ENCODE results near the gene BACE1. TPM values are rescaled to one million over a fixed set of nuclear protein-coding genes. Genes with fewer than 3 reads are reported as not detected.

Gene BACE1
- total RNA-seq, 1 donor from 2014 or later, result 32.6 TPM

- Histone ChIP-seq H3K9me3 (ENCODE audit: insufficient read depth, low read depth, low read length) (no peaks in the 10 kb centered on the region), H4K20me1 (ENCODE audit: insufficient read depth, low read length) (peaks cover 42% of the 10 kb centered on the region), H3K9ac (ENCODE audit: low read length) (no peak overlapping the region), H3K79me2 (ENCODE audit: insufficient read depth, low read length) (no peaks in the 10 kb centered on the region), H3K4me2 (ENCODE audit: low read length) (no peak overlapping the region), H3K36me3 (ENCODE audit: insufficient read depth, low read length) (no peaks in the 10 kb centered on the region), H3K27me3 (ENCODE audit: insufficient read depth, low read length) (no peaks in the 10 kb centered on the region), H2AFZ (ENCODE audit: low read depth, low read length) (no peak overlapping the region), H3K4me1 (ENCODE audit: insufficient read depth, low read length) (peaks cover 15% of the 10 kb centered on the region), H3K4me3 (ENCODE audit: insufficient read depth, low read depth, low read length) (no peak overlapping the region), H3K27ac (ENCODE audit: low read depth, low read length) (no peak overlapping the region)
- TF ChIP-seq, protein P1, sequence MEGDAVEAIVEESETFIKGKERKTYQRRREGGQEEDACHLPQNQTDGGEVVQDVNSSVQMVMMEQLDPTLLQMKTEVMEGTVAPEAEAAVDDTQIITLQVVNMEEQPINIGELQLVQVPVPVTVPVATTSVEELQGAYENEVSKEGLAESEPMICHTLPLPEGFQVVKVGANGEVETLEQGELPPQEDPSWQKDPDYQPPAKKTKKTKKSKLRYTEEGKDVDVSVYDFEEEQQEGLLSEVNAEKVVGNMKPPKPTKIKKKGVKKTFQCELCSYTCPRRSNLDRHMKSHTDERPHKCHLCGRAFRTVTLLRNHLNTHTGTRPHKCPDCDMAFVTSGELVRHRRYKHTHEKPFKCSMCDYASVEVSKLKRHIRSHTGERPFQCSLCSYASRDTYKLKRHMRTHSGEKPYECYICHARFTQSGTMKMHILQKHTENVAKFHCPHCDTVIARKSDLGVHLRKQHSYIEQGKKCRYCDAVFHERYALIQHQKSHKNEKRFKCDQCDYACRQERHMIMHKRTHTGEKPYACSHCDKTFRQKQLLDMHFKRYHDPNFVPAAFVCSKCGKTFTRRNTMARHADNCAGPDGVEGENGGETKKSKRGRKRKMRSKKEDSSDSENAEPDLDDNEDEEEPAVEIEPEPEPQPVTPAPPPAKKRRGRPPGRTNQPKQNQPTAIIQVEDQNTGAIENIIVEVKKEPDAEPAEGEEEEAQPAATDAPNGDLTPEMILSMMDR (IDR thresholded peaks at IDR 0.05; ENCODE audit: insufficient read depth, low read depth, low read length), result no peak
- TF ChIP-seq EZH2 (IDR thresholded peaks at IDR 0.05; ENCODE audit: insufficient read depth, low read length), result no peak
- Mint-ChIP-seq H3K4me3 (ENCODE audit: unreplicated experiment) (no peak overlapping the region), H3K4me1 (ENCODE audit: low read depth, unreplicated experiment) (peaks cover 18% of the 10 kb centered on the region), H3K36me3 (ENCODE audit: low read depth, unreplicated experiment) (peaks cover 13% of the 10 kb centered on the region), H3K9me3 (ENCODE audit: unreplicated experiment) (no peaks in the 10 kb centered on the region), H3K27ac (ENCODE audit: unreplicated experiment) (no peak overlapping the region), H3K27me3 (ENCODE audit: low read depth, unreplicated experiment) (no peaks in the 10 kb centered on the region)
- no peak for FAIRE-seq
- no peak for DNase-seq (ENCODE audit: low read depth)
Observed at GRCh38 chr11:117302228-117302627, 13.8 kb downstream of the BACE1 start.

DNA sequence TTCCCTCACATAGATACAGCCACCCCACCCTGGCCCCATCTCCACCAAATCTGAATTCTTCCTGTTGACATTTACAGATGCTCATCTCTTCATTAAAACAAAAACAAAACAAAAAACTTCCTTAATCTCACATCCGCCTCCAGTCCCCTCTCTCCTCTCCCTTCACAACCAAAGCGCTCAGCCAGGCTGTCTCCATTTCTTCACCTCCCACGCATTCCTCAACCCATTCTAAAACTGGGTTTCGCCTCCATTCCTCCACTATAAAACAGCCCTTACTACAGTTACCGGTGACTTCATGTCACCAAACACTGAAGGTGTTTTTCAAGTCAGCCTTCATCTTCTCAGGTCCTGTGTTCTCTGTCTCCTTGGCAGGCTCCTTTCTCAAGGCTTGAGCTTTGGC lies 15.3 kb downstream of the BACE1 start:
- H2AFZ ChIP-seq (ENCODE audit: low read depth, low read length), result no peak overlapping the region
- no peaks in the 10 kb centered on the region for H3K79me2 ChIP-seq (ENCODE audit: insufficient read depth, low read length)
- Mint-ChIP-seq H3K36me3 (ENCODE audit: low read depth, unreplicated experiment) (peaks cover 13% of the 10 kb centered on the region), H3K27ac (ENCODE audit: unreplicated experiment) (no peak overlapping the region), H3K4me1 (ENCODE audit: low read depth, unreplicated experiment) (peaks cover 20% of the 10 kb centered on the region), H3K9me3 (ENCODE audit: unreplicated experiment) (peaks cover 2% of the 10 kb centered on the region), H3K27me3 (ENCODE audit: low read depth, unreplicated experiment) (no peaks in the 10 kb centered on the region), H3K4me3 (ENCODE audit: unreplicated experiment) (no peak overlapping the region)
- H4K20me1 ChIP-seq (ENCODE audit: insufficient read depth, low read length), result peaks cover 46% of the 10 kb centered on the region
- H3K4me3 ChIP-seq (ENCODE audit: insufficient read depth, low read depth, low read length), result no peak overlapping the region
- no peaks in the 10 kb centered on the region for H3K27me3 ChIP-seq (ENCODE audit: insufficient read depth, low read length)
- H3K9me3 ChIP-seq (ENCODE audit: insufficient read depth, low read depth, low read length), result no peaks in the 10 kb centered on the region
- peak overlapping the region; percentile 62 for H3K9ac ChIP-seq (ENCODE audit: low read length)
- peaks cover 15% of the 10 kb centered on the region for H3K4me1 ChIP-seq (ENCODE audit: insufficient read depth, low read length)
- H3K27ac ChIP-seq (ENCODE audit: low read depth, low read length), result no peak overlapping the region
- DNase-seq (ENCODE audit: low read depth), result no peak
- TF ChIP-seq EZH2 (IDR thresholded peaks at IDR 0.05; ENCODE audit: insufficient read depth, low read length), result no peak
- TF ChIP-seq, protein P1 (IDR thresholded peaks at IDR 0.05; ENCODE audit: insufficient read depth, low read depth, low read length), result no peak
- FAIRE-seq, result no peak
- H3K4me2 ChIP-seq (ENCODE audit: low read length), result peak overlapping the region; percentile 72
- no peaks in the 10 kb centered on the region for H3K36me3 ChIP-seq (ENCODE audit: insufficient read depth, low read length)

- H3K4me1 Mint-ChIP-seq (ENCODE audit: low read depth, unreplicated experiment), result peaks cover 23% of the 10 kb centered on the region
- no peak overlapping the region for H3K27ac ChIP-seq (ENCODE audit: low read depth, low read length)
Observed at GRCh38 chr11:117300283-117300663, 15.8 kb downstream of the BACE1 start.

More at GRCh38 chr11:117300283-117300663, 15.8 kb downstream of the BACE1 start:
- Histone ChIP-seq H3K4me2 (ENCODE audit: low read length) (peak overlapping the region; percentile 72), H3K36me3 (ENCODE audit: insufficient read depth, low read length) (no peaks in the 10 kb centered on the region), H3K4me3 (ENCODE audit: insufficient read depth, low read depth, low read length) (no peak overlapping the region), H3K27me3 (ENCODE audit: insufficient read depth, low read length) (no peaks in the 10 kb centered on the region), H3K4me1 (ENCODE audit: insufficient read depth, low read length) (peaks cover 15% of the 10 kb centered on the region), H3K9ac (ENCODE audit: low read length) (peak overlapping the region; percentile 62), H3K79me2 (ENCODE audit: insufficient read depth, low read length) (no peaks in the 10 kb centered on the region), H3K9me3 (ENCODE audit: insufficient read depth, low read depth, low read length) (no peaks in the 10 kb centered on the region), H2AFZ (ENCODE audit: low read depth, low read length) (no peak overlapping the region), H4K20me1 (ENCODE audit: insufficient read depth, low read length) (peaks cover 46% of the 10 kb centered on the region)
- Mint-ChIP-seq H3K9me3 (ENCODE audit: unreplicated experiment) (peaks cover 2% of the 10 kb centered on the region), H3K36me3 (ENCODE audit: low read depth, unreplicated experiment) (peaks cover 14% of the 10 kb centered on the region), H3K27ac (ENCODE audit: unreplicated experiment) (peak overlapping the region; percentile 62), H3K27me3 (ENCODE audit: low read depth, unreplicated experiment) (no peaks in the 10 kb centered on the region), H3K4me3 (ENCODE audit: unreplicated experiment) (no peak overlapping the region)
- FAIRE-seq (no peak), DNase-seq (ENCODE audit: low read depth) (peak; percentile 52)
- TF ChIP-seq, protein P1 (IDR thresholded peaks at IDR 0.05; ENCODE audit: insufficient read depth, low read depth, low read length), result no peak
- no peak for TF ChIP-seq EZH2 (IDR thresholded peaks at IDR 0.05; ENCODE audit: insufficient read depth, low read length)

Data from astrocyte (in vitro differentiated cells and primary cell).